Measurements from ENCODE around the gene OR9A2. TPM values are rescaled to one million over a fixed set of nuclear protein-coding genes. Genes with fewer than 3 reads are reported as not detected.

Gene OR9A2
- total RNA-seq, 1 experiment from 2014 or later, result not detected

GRCh38 chr7:143003393-143004051 is 23.4 kb downstream of the OR9A2 start:
- no peak overlapping the region for H3K4me2 ChIP-seq (ENCODE audit: insufficient read depth, insufficient read length, low read length)
- no peak overlapping the region; a peak in 1 of 5 replicates for H3K4me3 Mint-ChIP-seq
- peak; percentile 80 for TF ChIP-seq CTCF (conservative IDR thresholded peaks at IDR 0.05)

More at GRCh38 chr7:143003393-143004051, 23.4 kb downstream of the OR9A2 start:
- Histone ChIP-seq H2BK120ac (ENCODE audit: low read depth, low read length, poor library complexity, severe bottlenecking) (no peak overlapping the region), H2BK12ac (ENCODE audit: insufficient read length, low read depth, low read length) (no peak overlapping the region), H3K14ac (ENCODE audit: insufficient read depth, low read length) (no peak overlapping the region), H3K23me2 (ENCODE audit: insufficient read length, low read depth, low read length, poor library complexity, severe bottlenecking) (no peaks in the 10 kb centered on the region), H2AK5ac (ENCODE audit: insufficient read length, low read length) (no peak overlapping the region), H3K79me1 (ENCODE audit: insufficient read depth, low read depth, low read length, poor library complexity, severe bottlenecking) (no peaks in the 10 kb centered on the region), H3K23ac (ENCODE audit: insufficient read length, low read depth, low read length) (no peak overlapping the region), H3K4me1 (ENCODE audit: insufficient read depth, low read length) (no peaks in the 10 kb centered on the region), H3K9ac (ENCODE audit: extremely low read depth, insufficient read length, low read length) (no peak overlapping the region), H4K8ac (replicated peaks; ENCODE audit: insufficient read length, low read depth, low read length) (no peak overlapping the region), H3K79me2 (ENCODE audit: insufficient read depth, low read length) (no peaks in the 10 kb centered on the region), H3K4ac (ENCODE audit: low read depth, low read length) (no peak overlapping the region), H3K27ac (ENCODE audit: insufficient read length, low read depth, low read length) (no peak overlapping the region), H2AFZ (ENCODE audit: low read length) (peak overlapping the region; percentile 98), H2BK15ac (ENCODE audit: low read depth, low read length) (no peak overlapping the region), H3K27me3 (ENCODE audit: insufficient read depth, low read length) (no peaks in the 10 kb centered on the region), H2BK5ac (ENCODE audit: insufficient read length, low read length) (no peak overlapping the region), H4K5ac (ENCODE audit: insufficient read length, low read depth, low read length) (no peak overlapping the region), H3K18ac (ENCODE audit: insufficient read length, low read depth, low read length) (no peak overlapping the region), H3K9me3 (ENCODE audit: control insufficient read depth, low read depth, low read length) (no peaks in the 10 kb centered on the region), H3K56ac (ENCODE audit: insufficient read length, low read depth, low read length) (no peak overlapping the region), H4K91ac (ENCODE audit: insufficient read length, low read depth, low read length) (no peak overlapping the region), H4K20me1 (ENCODE audit: control insufficient read depth, insufficient read depth, insufficient read length) (no peaks in the 10 kb centered on the region), H2BK20ac (ENCODE audit: low read depth, low read length, poor library complexity, severe bottlenecking) (no peak overlapping the region), H3T11ph (ENCODE audit: low read length) (no peak overlapping the region)
- H3K36me3 Mint-ChIP-seq (ENCODE audit: insufficient read depth in 1 of 3, low read depth in 3 of 3), result no peaks in the 10 kb centered on the region; a peak in 1 of 7 replicates
- DNase-seq, result no peak
- H3K27me3 Mint-ChIP-seq (ENCODE audit: low read depth), result peaks cover 2% of the 10 kb centered on the region
- WGBS (ENCODE audit: extremely low coverage, insufficient read length, low lambda C conversion rate), result no CpG with 5 or more reads among the region's 6 CpGs
- H3K9me3 Mint-ChIP-seq, result peaks cover 0 to 1% of the 10 kb centered on the region in 2 experiments; a peak in 2 of 5 replicates
- H3K27ac Mint-ChIP-seq, result no peak overlapping the region
- H3K4me1 Mint-ChIP-seq, result peaks cover 0 to 10% of the 10 kb centered on the region in 2 experiments; a peak in 2 of 4 replicates

Data from H9 (cell line).